Measurements from ENCODE around the gene EXOC4.

The EXOC4 gene

GRCh38 chr7:133681529-133681928 lies 428.7 kb downstream of the EXOC4 start:
- no peak overlapping the region for H3K4me3 ChIP-seq (ENCODE audit: low read depth, low read length)
- TF ChIP-seq CTCF (IDR thresholded peaks at IDR 0.05; ENCODE audit: low read depth, low read length, missing control alignments) = no peak
- DNase-seq (ENCODE audit: low read depth) = no peak

DNA sequence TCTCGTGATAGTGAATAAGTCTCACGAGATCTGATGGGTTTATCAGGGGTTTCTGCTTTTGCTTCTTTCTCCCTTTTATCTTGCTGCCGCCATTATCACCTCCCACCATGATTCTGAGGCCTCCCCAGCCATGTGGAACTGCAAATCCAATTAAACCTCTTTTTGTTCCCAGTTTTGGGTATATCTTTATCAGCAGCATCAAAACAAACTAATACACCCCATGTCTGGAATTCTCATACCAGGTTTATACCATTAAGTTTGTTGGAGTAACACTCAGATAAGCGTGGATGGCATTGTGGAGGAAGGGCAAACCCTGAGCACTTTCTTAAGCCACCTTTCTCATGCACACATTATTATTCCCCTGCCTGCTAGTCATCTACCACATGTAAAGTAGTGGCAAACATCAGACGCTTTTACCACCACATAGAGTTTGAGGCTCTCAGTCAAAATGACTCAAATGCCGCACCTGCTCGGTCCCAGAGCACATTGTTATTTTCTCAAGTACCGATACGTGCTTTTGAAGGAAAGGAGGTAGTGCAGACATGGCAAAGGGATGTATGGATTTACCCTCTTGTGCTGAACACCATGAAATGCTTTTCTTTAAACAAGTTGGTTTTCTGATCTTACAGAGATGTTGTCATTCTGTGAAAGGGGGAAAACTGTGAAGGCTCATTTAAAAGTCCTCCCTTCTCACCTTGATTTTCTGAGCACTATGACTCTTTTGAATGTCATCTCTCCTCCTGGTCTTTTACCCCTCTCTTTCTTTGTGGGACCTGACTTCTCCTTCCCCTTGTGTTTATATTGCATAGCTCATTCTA lies 429.7 kb downstream of the EXOC4 start:
- TF ChIP-seq CTCF (IDR thresholded peaks at IDR 0.05; ENCODE audit: low read depth, low read length, missing control alignments) = no peak
- no peak overlapping the region for H3K4me3 ChIP-seq (ENCODE audit: low read depth, low read length)
- DNase-seq (ENCODE audit: low read depth) = no peak

DNA sequence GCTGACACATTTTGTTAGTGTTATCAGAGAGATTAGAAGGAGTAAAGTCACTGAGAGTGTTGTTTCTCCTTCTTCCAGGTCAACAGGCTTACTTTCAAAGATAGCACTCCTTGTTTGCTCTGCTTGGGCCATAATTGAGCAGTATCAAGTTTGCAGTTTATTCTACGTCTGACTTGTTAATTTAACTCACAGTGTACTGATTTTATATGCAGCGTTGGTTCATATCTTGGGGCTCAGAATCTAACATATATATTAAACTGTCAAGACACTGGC lies 430.2 kb downstream of the EXOC4 start:
- DNase-seq (ENCODE audit: low read depth) = no peak
- TF ChIP-seq CTCF (IDR thresholded peaks at IDR 0.05; ENCODE audit: low read depth, low read length, missing control alignments) = no peak
- no peak overlapping the region for H3K4me3 ChIP-seq (ENCODE audit: low read depth, low read length)

DNA sequence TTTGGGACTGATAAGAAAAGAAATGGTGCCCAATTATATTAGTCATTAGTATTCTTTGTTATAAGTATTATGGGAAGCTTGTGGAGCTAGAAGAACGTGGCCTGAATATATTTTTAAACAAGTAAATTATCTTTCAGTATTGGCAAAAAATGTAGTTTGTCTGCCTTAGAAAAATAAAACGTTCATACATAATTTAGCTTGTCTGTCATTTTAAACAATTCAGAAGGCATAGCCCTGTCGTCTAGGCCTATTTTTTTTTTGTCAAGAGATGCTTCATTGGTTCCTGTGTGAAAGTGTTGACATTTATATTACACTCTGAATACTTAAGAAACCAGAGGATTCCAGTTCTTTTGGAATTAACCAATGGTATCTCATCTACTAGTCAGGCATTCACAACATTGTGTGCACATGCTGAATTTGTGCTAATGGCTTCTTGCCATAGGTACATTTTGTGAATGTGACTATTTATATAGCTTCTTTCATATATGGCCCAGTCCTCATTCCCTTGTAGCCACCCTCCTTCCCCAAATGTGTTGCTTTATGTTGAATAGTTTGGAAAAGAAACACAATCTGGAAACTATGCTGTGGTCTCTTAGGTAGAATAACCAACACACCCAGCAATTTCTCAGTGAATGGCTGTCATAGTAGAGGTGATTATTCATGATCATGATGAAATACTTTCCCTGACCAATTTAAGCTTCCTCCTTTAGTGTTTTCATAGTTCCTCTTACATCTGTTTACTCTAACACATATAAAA lies 435.8 kb downstream of the EXOC4 start:
- no peak overlapping the region for H3K4me3 ChIP-seq (ENCODE audit: low read depth, low read length)
- DNase-seq (ENCODE audit: low read depth) = no peak
- TF ChIP-seq CTCF (IDR thresholded peaks at IDR 0.05; ENCODE audit: low read depth, low read length, missing control alignments) = no peak

DNA sequence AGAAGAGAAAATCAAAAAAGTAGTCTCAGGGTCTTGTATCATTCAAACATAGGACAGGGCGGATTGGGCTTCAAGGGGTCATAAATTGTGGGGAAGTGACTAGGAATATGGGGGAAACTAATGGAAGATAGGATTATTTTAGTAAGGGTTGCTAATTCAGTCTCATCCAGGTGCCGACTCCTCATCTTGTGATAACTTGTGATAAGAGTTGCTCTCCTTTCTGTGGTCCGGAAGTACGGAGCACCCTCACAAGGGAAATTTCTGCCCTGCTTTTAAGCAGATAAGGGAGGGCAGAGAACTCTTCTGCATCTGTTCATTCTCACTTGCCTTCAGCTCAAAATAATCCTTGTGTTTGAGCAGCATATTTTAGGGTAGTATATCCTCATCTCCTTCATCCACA lies 437.9 kb downstream of the EXOC4 start:
- no peak for TF ChIP-seq CTCF (IDR thresholded peaks at IDR 0.05; ENCODE audit: low read depth, low read length, missing control alignments)
- no peak for DNase-seq (ENCODE audit: low read depth)
- no peak overlapping the region for H3K4me3 ChIP-seq (ENCODE audit: low read depth, low read length)

DNA sequence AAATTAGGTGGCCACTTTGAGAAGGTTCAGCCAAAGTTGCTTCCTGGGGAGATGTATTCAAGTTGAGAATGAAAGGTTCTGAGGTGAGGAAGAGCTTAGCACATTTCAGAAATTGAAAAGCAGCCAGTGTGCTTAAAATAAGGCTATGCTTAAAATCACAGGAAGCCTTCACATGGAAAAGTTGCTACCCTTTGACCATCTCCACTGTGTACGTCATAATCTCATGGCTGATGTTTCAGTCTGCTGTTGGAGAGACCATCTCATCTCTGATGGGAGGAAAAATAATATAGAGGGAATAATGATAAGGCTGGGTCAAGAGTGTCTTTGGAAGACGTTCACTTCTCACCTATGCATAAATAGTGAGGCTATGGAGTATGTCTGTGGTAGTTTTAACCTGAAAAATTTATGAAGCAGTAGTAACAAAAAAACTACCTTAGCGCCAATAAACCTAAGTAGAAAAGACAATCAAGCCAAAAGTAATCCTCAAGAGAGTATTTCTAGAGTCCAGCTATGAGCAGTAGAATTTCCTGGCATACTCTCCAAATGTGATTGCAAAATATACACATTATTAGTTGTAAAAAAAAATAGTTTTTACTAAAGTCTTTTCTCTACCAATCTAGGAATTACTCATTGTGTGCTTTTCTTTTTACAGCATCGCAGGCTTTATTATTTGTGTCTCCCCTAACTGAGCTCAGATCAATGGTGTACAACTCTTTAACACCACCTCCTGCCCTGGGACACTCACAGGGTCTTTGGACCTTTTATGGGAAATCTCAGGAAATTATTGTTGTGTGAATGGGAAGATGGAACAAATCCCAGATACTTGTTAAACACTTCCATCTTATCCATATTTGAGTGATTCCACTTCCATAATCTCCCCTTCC lies 439.1 kb downstream of the EXOC4 start:
- DNase-seq (ENCODE audit: low read depth) = no peak
- H3K4me3 ChIP-seq (ENCODE audit: low read depth, low read length) = no peak overlapping the region
- no peak for TF ChIP-seq CTCF (IDR thresholded peaks at IDR 0.05; ENCODE audit: low read depth, low read length, missing control alignments)

All from GM12864 (cell line).